Muscle of arm (tissue), 14 donors: ENCODE data around the gene DNAH17. TPM values are rescaled to one million over a fixed set of nuclear protein-coding genes. Genes with fewer than 3 reads are reported as not detected.

Experiments used
- DNase-seq: peaks from one replicate; pipeline ENCODE4 v3.0.0-alpha.2; 2013
- long read RNA-seq, 11 donors: transcript quantifications; one replicate each; lab custom pipeline, GENCODE V29; 2026
- polyA plus RNA-seq, 12 donors: library from polyadenylated mRNA; unstranded; fragments of 120-200 nt; gene quantifications; one replicate each; pipeline ENCODE4 v1.2.1, GENCODE V29; 2013; ENCODE audit not compliant: insufficient read length in 12 of 12

Gene DNAH17, protein sequence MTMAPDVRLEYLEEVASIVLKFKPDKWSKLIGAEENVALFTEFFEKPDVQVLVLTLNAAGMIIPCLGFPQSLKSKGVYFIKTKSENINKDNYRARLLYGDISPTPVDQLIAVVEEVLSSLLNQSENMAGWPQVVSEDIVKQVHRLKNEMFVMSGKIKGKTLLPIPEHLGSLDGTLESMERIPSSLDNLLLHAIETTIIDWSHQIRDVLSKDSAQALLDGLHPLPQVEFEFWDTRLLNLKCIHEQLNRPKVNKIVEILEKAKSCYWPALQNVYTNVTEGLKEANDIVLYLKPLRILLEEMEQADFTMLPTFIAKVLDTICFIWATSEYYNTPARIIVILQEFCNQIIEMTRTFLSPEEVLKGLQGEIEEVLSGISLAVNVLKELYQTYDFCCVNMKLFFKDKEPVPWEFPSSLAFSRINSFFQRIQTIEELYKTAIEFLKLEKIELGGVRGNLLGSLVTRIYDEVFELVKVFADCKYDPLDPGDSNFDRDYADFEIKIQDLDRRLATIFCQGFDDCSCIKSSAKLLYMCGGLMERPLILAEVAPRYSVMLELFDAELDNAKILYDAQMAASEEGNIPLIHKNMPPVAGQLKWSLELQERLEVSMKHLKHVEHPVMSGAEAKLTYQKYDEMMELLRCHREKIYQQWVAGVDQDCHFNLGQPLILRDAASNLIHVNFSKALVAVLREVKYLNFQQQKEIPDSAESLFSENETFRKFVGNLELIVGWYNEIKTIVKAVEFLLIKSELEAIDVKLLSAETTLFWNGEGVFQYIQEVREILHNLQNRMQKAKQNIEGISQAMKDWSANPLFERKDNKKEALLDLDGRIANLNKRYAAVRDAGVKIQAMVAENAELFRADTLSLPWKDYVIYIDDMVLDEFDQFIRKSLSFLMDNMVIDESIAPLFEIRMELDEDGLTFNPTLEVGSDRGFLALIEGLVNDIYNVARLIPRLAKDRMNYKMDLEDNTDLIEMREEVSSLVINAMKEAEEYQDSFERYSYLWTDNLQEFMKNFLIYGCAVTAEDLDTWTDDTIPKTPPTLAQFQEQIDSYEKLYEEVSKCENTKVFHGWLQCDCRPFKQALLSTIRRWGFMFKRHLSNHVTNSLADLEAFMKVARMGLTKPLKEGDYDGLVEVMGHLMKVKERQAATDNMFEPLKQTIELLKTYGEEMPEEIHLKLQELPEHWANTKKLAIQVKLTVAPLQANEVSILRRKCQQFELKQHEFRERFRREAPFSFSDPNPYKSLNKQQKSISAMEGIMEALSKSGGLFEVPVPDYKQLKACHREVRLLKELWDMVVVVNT (N-terminal part only)
- polyA plus RNA-seq = 1 to 10 TPM in 10 of 12 donors, not detected in 2; 1.2 to 4.5 (median 2.4) TPM
- long read RNA-seq, donor 1 = 0 reads
- long read RNA-seq, donor 2 = 0 reads
- long read RNA-seq, donor 3 = 0 reads
- long read RNA-seq, donor 4 = 0 reads
- long read RNA-seq, donor 5 = 0 reads
- long read RNA-seq, donor 6, partial matches to known transcripts = 8 of 8 reads
- long read RNA-seq, donor 6, other reads (novel, unspliced or antisense) = 0 of 8 reads
- long read RNA-seq, donor 7 = 0 reads
- long read RNA-seq, donor 8 = 0 reads
- long read RNA-seq, donor 9 = 0 reads
- long read RNA-seq, donor 10 = 0 reads
- long read RNA-seq, donor 11 = 0 reads

DNA sequence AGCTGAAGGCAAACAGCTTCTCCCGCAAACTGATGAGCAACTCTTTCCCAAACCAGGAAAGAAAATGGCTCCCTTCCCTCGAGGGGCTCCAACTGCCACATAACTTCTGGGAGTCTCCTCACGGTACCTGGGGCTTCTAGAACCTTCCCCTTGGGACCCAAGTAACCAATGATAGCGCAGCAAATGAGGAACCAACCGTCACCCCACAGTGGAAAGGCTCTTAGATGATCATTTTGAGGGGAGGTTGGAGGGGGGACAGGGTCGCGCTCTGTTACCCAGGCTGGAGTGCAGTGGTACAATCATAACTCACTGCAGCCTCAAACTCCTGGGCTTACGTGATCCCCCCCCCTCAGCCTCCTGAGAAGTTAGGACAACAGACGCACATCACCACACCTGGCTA, at the start of gene DNAH17:
Gene DNAH17 (minus strand): TSS at position 101 of the 400 bp plus-strand sequence. CDS start 2,339 bp downstream, outside the sequence.
- DNase-seq = no peak

DNA sequence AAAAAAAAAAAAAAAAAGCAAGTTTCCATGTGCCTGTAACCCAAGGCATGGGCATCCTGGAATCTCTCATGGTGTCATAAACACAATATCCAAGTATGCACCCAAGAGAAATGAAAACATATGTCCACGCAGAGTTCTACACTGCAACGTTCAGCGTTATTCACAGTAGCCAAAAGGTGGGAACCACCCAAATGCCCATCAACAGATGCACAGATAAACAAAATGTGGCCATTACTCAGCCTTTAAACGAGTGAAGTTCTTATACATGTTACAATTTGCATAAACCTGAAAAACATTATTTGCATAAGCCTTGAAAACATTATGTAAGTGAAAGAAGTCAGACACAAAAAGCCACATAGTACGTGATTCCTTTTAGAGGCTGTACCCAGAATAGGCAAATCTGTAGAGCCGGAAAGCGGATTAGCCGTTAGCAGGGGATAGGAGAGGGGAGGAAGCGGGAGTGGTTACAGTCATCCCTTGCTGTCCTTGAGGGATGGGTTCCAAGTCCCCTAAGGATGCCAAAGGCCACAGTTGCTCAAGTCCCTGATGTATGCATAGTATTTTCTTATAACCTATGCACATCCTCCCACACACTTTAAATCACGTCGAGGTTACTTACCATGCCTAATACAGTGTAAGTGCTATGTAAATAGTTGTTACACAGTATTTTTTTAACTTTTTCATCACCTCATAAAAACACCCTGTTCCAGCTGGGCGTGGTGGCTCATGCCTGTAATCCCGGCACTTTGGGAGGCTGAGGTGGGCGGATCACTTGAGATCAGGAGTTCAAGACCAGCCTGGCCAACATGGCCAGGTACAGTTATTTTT, 47.3 kb upstream of the DNAH17 start:
- DNase-seq = no peak

DNA sequence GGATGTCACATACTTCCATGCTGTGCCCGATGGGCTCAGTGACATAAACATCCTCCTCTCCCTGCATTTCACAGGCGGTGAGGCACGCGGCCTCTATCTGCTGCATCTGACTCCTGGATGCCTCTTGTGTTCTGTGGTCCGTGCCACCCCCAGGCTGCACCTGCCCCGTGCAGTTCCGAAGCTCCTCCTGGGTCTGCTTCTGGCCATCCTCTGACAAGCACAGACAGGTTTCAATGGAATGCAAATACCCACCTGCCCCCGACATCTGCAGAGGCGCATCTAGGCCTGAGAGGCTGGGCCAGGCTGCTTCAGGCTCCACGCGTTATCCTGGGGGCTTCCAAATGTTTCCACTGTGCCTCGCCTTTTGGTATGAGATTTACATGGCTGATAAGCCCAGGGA, 46.3 kb upstream of the DNAH17 start:
- no peak for DNase-seq

DNA sequence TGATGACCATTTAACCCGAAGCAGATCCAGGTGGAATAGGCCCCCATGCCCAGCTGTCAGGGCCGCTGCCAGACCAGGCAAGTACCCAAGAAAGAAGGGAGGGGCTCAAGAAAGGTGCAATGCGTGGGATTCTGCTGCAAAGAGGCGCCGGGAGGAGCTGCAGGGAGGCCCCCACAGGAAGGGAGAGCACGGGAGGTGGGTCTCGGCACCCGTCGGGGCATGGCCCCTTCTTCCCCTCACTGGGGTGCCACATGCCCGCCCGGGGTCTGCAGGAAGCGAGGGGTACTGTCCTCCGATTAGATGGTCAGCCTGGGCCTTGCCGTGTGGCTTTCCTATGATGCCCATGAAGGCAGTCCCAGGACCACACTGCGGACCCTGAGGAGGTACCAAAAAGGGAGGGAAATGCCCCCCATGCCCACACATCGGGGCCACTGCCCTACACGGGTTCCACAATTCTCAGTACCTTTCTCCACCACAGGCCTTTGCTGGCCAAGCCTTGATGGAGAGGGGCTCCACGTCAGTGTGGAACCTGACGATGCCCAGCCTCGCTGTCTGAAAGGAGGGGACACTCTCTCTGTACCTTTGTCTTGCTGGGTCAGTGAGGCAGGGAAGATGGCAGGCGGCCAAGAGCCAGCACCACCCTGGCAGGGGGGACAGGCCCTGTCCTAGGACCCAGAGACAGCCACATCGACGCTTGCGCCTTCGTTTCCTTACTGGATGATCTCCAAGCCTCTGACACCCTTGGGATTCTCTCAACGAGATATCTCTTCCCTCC, 45.5 kb upstream of the DNAH17 start:
- no peak for DNase-seq

DNA sequence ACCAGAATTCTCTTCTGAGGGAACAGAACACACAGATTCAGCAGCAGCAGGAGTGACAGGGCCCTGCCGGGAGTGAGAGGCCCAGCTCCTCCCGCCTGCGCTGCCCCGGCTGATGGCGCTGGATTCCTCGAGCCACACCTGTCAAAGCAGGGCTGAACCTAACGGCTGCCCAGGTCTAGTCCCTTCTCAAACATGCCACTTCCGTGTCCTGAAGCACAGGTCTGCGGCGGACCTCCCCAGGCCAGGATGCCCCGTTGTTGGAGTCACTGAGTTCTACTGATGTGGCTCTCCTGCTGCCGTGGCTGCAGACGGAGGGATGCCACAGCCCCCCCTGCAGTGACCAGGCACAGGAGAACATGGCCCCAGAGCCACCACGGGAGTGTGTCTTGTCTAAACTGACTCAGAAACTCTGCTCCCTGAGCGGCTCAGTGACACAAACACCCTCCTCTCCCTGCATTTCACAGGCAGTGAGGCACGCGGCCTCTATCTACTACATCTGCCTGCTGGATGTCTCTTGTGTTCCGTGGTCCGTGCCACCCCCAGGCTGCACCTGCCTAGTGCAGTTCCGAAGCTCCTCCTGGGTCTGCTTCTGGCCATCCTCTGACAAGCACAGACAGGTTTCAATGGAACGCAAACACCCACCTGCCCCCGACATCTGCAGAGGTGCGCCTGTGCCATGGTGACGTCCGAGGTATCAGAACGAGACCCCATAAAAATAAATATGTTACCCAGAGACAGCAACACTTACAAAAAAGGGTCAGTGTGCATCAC, 44.7 kb upstream of the DNAH17 start:
- no peak for DNase-seq

DNA sequence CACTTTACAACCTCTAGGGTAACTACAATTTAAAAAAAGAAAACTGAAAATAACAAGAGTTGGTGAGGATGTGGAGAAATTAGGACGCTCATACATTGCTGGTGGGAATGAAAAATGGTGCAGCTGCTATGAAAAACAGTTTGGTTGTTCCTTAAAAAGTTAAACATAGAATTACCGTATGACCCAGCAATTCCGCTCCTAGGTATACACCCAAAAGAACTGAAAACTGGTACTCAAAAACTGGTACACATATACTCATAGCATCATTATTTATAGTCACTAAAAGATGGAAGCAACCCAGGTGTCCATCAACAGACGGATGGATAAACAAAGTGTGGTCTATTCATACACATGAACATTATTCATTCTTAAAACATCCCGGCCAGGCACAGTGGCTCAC, 42.9 kb upstream of the DNAH17 start:
- DNase-seq = no peak

DNA sequence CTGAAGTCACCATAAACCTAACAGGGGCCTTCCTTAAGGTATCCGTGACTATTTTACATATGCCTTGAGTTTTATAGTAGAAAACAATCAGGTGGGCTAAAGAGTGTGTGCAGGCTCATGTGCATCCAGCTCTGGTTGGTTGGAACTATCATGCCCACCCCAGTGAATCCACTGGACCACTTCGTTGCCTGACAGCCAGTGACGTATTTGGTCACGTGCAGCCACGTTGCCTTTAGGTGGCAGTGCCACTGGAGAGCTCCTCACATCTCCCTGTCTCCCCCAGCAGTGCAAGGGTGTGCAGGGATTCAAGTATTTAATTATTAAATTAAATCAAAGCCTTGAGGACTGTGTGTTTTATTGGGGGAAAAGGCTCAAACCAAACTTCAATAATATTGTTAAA, 42.1 kb upstream of the DNAH17 start:
- no peak for DNase-seq

DNA sequence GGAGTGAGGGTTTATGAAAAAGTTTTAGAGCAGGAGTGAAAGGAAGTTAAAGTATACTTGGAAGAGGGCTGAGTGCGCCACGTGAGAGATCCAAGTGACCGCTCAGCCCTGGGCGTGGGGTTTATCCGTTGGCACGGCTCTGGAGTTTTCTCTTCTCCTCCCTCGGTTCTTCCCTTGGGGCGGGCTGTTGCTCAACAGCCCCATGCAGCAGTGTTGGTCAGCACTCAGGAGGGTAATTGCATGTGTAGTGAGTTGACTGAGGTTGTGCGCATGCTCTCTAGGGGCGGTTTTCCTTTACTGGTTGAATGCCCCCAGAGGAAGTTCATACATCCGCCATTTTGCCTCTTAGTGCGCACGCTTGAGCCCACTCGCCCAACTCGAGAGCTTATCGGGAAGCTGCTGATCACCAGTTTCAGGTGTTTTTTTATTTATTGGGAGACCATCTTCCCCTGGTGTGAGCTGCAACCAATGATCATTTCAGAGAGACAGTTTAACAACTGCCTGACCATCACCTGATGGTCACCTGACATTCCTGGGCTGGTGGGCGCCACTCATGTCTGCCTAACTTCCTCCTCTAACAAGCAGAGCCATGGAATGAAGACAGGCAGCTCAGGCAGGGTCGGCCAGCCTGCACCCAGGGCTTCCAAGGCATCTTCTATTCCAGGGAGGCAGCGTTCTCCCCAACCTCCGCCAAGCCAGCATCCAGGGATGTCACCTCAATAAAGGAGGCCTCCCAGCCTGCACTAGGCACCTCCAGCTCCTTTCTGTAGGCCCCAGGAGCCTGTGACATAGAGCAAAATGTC, 41.3 kb upstream of the DNAH17 start:
- no peak for DNase-seq

DNA sequence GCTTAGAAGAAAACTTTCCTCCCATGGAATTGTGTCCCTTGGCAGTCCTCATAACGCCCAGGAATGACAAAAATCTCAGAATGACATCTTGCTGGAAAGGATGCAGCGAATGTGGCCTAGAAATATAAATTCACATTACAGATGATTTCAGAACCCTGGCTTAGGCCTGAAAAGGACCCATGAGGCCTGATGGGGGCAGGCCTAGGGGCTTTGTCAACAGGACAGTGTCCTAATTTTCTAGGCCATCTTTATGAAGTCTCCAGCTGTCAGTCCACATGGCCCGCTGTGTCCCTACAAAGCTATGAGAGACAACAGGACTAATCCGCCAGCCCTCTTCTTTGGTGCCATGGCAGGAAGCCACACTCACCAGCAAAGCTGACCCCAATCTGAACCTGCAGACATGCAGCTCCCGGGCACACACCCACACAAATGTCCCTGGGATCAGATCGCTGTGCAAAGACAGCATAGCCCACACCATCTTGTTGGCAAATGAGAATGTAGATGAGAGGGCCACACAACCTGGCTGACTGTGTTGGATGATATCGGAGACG, 40.4 kb upstream of the DNAH17 start:
- peak; percentile 80 for DNase-seq

DNA sequence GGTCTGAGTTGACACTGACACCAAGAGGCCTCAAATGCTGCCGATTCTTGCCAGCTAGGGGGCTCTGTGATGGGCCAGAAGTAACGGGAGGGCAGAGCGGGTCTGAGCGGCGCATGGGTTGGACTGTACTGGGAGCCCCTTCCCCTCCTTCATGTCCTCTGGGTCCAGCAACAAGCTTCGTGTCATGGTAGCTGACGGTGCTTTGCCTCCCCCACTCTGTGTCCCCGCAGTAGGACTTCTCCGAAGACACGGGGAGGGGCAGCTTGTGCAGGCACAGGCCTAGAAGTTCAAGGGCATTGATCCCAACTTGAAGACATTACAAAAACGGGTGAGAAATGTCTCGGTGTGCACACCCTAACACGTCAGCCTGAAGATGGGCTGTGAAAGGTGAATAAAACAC, 39.8 kb upstream of the DNAH17 start:
- no peak for DNase-seq

DNA sequence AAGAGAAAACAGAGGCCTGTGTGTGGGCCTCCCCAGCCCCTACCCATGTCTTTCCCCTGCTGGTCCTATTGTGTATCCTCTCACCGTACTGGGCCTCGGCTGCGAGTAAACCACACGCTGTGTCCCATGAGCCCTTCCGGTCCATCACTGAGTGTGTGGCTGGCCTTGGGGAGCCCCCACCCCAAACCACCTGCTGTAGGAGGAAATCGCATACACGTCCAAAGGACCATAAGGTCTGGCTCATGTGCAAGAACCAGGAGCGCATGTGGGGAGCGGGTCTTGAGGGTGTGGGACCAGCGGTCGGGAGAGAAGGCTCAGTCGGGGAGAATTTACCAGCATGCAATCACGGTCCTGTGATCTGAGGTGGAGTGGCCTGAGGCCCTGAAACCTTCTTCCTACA, 38.4 kb upstream of the DNAH17 start:
- DNase-seq = no peak

DNA sequence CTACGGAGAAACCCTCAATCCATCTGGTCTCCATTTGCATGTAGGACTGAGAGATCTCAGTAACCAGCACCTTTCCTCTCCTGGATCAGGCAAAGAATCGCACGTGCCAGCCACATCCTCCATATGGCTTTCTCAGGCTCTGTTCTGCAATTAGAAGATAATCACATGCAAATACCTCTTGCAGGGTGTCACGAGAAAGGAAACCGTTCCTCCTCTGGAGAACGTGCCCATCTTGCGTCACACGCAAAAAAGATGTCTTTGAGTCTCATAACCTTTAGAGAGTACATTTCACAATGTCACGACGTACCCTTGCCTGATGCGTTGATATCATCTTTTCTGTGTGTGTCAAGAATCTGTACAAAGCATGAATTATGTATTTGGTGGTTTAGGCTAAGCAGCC, 36.2 kb upstream of the DNAH17 start:
- no peak for DNase-seq

DNA sequence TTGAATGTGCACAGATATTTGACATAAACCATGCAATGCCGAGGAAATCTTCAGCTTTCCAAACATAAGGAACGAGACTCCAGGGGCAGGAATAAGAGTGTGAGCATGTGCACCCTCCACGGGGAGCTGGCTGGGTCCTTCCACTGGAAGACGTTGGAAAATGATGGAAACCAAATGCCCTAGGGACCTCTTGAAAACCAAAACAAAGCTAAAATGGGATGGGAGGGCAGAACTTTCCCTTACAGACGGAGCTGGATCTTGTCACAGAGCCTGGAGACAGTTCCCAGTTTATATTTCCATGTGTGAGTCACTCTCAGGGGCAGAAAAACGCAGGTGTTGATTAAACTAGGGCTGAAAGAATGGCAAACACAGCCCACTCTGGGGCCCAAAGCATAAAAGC, 34.4 kb upstream of the DNAH17 start:
- DNase-seq = peak; percentile 53

DNA sequence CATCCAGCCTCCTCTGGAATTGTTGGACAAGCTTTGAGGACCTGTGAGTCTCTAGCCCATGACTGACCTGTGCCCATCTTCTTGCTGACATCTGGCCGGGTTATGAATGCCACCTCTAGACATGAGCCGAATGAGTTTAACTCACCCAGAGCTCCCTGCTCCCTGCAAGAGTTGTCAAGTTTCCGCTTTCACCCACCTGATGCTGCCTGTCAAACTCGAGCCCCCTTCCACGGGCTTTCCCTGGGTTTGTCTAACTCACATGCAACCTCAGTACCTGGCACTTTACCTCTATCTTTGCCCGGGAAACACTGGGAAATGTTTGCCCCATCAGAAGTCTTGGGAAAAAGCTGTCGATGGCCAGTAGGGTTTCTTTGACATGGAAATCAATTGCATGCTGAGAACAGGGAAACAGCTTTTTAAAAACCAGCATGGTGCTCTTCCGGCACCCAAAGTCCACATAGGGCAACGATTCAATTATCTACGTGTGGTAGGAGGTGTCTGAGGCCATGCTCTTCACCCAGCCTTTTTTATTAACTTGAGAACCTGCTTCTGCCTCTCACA, 33.8 kb upstream of the DNAH17 start:
- DNase-seq = no peak

DNA sequence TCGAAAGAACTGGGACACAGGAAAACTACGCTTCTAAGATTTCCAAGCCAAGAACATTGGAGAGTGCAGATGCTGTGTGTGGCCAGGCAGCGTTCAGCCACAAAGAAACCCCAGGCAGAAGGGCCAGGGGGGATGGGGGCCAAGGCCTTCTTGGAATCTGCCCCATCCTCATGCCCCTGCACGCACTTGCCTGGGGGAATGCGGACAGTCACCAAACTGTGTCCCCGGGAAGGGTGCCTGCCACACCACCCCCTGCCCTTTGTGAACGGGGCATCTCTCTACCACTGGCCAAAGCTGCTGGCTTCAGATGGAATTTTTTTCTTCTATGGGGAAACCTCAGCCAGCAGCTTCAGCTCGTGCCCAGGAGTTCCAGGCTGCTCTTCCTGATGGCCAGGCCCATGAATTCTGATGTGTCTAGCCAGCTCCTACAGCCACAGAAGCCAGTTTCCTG, 32.0 kb upstream of the DNAH17 start:
- DNase-seq = peak; percentile 37

DNA sequence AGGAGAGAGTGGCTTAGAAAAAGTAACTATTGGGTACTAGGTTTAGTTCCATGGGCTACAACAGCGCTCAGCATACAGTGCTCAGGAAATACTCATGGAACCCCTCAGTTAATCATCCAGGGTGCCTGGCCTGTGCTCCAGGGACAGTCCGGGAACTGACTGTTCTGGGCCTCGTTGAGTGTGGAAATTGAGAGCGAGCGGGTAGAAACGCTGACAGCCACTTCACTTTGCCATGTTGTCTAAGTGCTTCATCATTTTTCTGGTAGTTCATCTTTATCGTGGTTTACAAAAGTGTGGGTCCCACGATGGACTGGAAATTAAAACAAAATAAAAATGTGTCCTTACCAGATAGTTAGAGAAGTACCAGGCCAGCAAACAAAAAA, 31.6 kb upstream of the DNAH17 start:
- DNase-seq = no peak

DNA sequence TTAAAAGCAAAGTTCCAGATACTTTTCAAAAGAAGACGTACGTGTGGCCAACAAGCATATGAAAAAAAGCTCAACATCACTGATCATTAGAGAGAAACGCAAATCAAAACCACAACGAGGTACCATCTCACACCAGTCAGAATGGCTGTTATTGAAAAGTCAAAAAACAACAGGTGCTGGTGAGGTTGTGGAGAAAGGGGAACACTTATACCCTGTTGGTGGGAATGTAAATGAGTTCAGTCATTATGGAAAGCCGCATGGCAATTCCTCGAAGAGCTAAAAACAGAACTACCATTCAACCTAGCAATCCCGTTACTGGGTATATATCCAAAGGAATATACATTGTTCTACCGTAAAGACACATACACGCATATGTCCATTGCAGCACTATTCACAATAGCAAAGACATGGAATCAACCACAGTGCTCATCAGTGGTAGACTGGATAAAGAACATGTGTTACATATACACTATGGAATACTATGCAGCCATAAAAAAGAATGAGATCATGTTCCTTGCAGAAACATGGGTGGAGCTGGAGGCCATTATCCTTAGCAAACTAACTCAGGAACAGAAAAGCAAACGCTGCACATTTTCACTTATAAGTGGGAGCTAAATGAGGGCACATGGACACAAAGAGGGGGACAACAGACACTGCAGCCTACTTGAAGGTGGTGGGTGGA, 31.1 kb upstream of the DNAH17 start:
- DNase-seq = no peak
